Measurements from ENCODE around the gene FXYD1. TPM values are rescaled to one million over a fixed set of nuclear protein-coding genes. Genes with fewer than 3 reads are reported as not detected.

Gene FXYD1
- total and polyA plus RNA-seq, 8 donors = 7.5 to 193 (median 24.0) TPM; not detected in 1

DNA sequence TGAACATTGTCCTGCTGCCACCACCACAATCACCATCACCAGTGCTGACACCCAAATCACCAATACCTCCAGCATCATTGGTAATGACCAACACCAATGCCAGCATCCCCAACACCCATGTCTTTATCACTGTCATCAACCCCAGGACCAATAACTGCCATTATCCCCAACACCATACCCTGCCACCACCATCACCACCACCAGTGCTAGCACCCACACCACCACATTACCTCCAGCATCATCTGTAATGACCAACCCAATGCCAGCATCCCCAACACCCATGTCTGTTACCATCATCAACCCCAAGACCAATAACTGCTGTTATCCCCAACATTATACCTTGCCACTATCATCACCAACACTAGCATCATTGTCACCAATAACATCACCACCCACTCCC lies 6.4 kb upstream of the FXYD1 start:
- no peak for DNase-seq
- Histone ChIP-seq H3K36me3 (no peaks in the 10 kb centered on the region), H3K9me3 (no peaks in the 10 kb centered on the region), H3K4me3 (no peak overlapping the region), H3K27ac (no peak overlapping the region), H3K4me1 (peaks cover 3 to 32% (median 31%) of the 10 kb centered on the region in 4 donors), H3K27me3 (no peaks in the 10 kb centered on the region)
- intact Hi-C loops (cut with DNase I; ENCODE audit: low total_unique reads) = no loop called here
- TF ChIP-seq POLR2AphosphoS5 (IDR thresholded peaks at IDR 0.05) (no peak), EP300 (IDR thresholded peaks at IDR 0.05) (no peak), POLR2A (IDR thresholded peaks at IDR 0.05) (no peak)
- TF ChIP-seq, protein P1, sequence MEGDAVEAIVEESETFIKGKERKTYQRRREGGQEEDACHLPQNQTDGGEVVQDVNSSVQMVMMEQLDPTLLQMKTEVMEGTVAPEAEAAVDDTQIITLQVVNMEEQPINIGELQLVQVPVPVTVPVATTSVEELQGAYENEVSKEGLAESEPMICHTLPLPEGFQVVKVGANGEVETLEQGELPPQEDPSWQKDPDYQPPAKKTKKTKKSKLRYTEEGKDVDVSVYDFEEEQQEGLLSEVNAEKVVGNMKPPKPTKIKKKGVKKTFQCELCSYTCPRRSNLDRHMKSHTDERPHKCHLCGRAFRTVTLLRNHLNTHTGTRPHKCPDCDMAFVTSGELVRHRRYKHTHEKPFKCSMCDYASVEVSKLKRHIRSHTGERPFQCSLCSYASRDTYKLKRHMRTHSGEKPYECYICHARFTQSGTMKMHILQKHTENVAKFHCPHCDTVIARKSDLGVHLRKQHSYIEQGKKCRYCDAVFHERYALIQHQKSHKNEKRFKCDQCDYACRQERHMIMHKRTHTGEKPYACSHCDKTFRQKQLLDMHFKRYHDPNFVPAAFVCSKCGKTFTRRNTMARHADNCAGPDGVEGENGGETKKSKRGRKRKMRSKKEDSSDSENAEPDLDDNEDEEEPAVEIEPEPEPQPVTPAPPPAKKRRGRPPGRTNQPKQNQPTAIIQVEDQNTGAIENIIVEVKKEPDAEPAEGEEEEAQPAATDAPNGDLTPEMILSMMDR (IDR thresholded peaks at IDR 0.05) = no peak

DNA sequence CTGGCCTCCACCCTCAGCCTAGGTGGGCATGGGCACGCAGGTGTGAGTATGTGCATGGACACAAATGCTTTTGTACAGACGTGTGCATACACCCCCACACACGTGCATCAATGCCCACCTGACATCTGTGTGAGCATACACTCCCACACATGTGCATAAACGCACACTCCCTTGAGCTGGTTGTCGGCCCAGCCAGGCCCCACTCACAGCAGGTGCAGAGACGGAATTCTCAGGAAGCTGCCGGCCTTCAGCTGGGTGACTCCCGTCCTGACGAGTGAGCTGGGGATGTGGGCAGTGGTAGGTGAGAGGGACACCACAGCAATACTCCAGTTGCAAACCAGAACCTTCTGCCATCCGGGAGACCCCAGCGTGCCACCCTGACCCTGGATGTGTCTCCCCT lies 4.8 kb upstream of the FXYD1 start:
- intact Hi-C loops (cut with DNase I; ENCODE audit: low total_unique reads) = no loop called here
- no peak for DNase-seq
- H3K27me3 ChIP-seq = peaks cover 0 to 4% (median 0%) of the 10 kb centered on the region in 3 donors
- no peaks in the 10 kb centered on the region for H3K9me3 ChIP-seq
- TF ChIP-seq, protein P1 (IDR thresholded peaks at IDR 0.05) = no peak
- no peak for TF ChIP-seq POLR2AphosphoS5 (IDR thresholded peaks at IDR 0.05)
- TF ChIP-seq POLR2A (IDR thresholded peaks at IDR 0.05) = no peak
- no peak for TF ChIP-seq EP300 (IDR thresholded peaks at IDR 0.05)
- peaks cover 7 to 44% (median 41%) of the 10 kb centered on the region in 4 donors for H3K4me1 ChIP-seq
- 69 to 82% (median 75%) methylated on average over 5 to 11 of the region's 11 CpGs for WGBS, 5 donors
- H3K36me3 ChIP-seq = no peaks in the 10 kb centered on the region
- peak overlapping the region; percentile 20 to 32 (median 24) for H3K4me3 ChIP-seq
- peak overlapping the region in 2 of 5 donors; percentile 47 to 73 for H3K27ac ChIP-seq

DNA sequence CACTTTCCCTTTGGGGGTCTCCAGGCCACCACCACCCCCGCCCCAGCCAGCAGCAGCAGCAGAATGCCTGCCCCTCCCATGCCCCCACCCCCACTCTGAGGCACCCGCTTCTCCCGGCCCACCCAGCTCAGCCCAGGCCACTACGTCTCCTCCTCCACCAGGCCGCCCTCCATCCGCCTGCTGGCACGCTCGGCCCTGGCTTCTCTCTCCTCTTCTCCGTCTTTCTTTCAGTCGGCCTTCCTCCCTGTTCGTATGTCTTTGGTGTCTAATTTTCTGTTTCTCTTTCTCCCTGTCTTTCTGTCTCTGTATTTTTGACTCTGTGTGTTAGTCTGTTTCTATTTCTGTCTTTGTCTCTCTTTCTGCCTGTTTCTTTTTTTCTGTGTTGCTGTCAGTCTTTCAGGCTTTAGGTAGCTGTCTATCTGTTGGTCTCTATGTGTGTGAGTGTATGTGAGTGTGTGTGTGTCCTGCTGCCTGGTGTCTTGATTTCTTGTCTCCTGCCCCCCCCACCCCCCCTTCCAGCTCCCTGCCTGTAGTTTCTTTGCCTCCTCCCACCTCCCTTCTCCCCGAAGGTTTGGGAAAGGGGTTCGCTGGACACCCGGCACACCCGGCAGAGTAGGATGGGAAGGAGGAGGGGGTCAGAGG lies 3.9 kb upstream of the FXYD1 start, which contains the start of gene LGI4:
LGI4 (minus strand) TSS at position 459 of the 642 bp plus-strand sequence; CDS start at position 80, 379 bp downstream.
- 53 to 76% (median 72%) methylated on average over 12 to 15 of the region's 15 CpGs for WGBS, 5 donors
- Histone ChIP-seq H3K27ac (peak within 1 kb of the TSS in 4 of 5 donors; percentile 47 to 73 (median 54)), H3K27me3 (peaks cover 0 to 4% (median 0%) of the 10 kb centered on the region in 3 donors), H3K4me3 (peak within 1 kb of the TSS; percentile 20 to 32 (median 24)), H3K4me1 (peaks cover 7 to 44% (median 43%) of the 10 kb centered on the region in 4 donors), H3K9me3 (no peaks in the 10 kb centered on the region), H3K36me3 (no peaks in the 10 kb centered on the region)
- TF ChIP-seq, protein P1 (IDR thresholded peaks at IDR 0.05) = no peak
- TF ChIP-seq POLR2AphosphoS5 (IDR thresholded peaks at IDR 0.05) (no peak), POLR2A (IDR thresholded peaks at IDR 0.05) (no peak), EP300 (IDR thresholded peaks at IDR 0.05) (no peak)
- DNase-seq = peak in 1 of 2 donors; percentile 44
- intact Hi-C loops (cut with DNase I; ENCODE audit: low total_unique reads) = no loop called here

DNA sequence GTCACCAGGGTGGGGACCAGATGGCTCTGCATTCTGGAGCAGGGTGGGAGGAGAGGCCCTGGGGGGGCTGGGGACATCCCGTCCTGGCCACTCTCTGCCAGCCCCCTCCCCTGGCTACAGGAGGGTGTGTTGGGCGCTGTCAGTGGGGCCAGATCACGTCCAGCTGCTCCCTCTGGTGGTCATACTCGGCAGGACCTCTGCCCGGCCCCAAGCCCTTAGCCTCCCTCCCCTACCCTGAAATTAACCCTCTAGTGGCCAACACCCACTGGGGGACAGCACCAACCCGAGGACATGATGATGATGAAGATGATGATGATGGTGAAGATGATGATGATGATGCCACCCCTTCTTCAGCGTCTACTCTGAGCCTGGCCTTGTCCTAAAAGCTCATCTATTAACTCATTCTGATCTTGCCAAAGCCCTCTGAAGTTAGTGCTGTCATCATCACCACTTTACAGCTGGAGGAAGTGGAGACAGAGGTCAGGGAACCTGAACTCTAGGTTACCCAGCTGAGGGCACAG lies 3.2 kb upstream of the FXYD1 start:
- H3K4me3 ChIP-seq = peak overlapping the region in 3 of 4 donors; percentile 20 to 32 (median 27)
- no peaks in the 10 kb centered on the region for H3K9me3 ChIP-seq
- no peaks in the 10 kb centered on the region for H3K36me3 ChIP-seq
- TF ChIP-seq POLR2AphosphoS5 (IDR thresholded peaks at IDR 0.05) (peak in 2 of 3 donors; percentile 33 to 41), POLR2A (IDR thresholded peaks at IDR 0.05) (no peak), EP300 (IDR thresholded peaks at IDR 0.05) (no peak)
- TF ChIP-seq, protein P1 (IDR thresholded peaks at IDR 0.05) = peak in 5 of 7 experiments; percentile 85 to 95 (median 91)
- peak; percentile 82 to 96 for DNase-seq
- 0% methylated on average over 4 to 7 of the region's 7 CpGs for WGBS, 5 donors
- intact Hi-C loops (cut with DNase I; ENCODE audit: low total_unique reads) = no loop called here
- peaks cover 0 to 11% (median 0%) of the 10 kb centered on the region in 3 donors for H3K27me3 ChIP-seq
- peaks cover 11 to 46% (median 44%) of the 10 kb centered on the region in 4 donors for H3K4me1 ChIP-seq
- H3K27ac ChIP-seq = peak overlapping the region in 4 of 5 donors; percentile 47 to 73 (median 54)
